Measurements from ENCODE around the gene MED12L. TPM values are rescaled to one million over a fixed set of nuclear protein-coding genes. Genes with fewer than 3 reads are reported as not detected.

The MED12L gene
- total and polyA plus RNA-seq, 7 donors: 0.01 to 2.6 (median 0.17) TPM

DNA sequence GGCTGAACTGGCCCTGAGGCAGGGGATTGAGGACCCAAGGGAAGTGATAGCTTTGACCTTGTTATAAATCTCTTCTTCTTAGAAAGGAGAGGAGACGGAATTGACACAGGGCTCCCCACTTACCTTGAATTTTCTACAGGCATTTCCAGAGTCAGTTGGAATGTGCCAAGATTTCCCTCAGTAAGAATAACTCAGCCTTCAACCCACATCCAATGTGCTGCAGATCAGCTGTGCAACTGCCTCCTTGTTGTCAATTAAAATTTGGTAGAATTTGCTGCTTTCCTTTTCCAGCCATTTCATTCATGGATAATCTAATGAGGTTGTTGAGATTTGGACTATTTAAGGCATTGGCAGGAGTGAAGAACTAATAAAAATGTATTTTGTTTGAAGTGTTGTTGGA, 14.6 kb downstream of the MED12L start:
- 65 to 72% (median 71%) methylated on average over 1 of the region's 1 CpG for WGBS, 3 donors
- H3K9me3 ChIP-seq: no peaks in the 10 kb centered on the region
- TF ChIP-seq, protein P1, sequence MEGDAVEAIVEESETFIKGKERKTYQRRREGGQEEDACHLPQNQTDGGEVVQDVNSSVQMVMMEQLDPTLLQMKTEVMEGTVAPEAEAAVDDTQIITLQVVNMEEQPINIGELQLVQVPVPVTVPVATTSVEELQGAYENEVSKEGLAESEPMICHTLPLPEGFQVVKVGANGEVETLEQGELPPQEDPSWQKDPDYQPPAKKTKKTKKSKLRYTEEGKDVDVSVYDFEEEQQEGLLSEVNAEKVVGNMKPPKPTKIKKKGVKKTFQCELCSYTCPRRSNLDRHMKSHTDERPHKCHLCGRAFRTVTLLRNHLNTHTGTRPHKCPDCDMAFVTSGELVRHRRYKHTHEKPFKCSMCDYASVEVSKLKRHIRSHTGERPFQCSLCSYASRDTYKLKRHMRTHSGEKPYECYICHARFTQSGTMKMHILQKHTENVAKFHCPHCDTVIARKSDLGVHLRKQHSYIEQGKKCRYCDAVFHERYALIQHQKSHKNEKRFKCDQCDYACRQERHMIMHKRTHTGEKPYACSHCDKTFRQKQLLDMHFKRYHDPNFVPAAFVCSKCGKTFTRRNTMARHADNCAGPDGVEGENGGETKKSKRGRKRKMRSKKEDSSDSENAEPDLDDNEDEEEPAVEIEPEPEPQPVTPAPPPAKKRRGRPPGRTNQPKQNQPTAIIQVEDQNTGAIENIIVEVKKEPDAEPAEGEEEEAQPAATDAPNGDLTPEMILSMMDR (IDR thresholded peaks at IDR 0.05): no peak
- no peak for DNase-seq
- no peaks in the 10 kb centered on the region for H3K36me3 ChIP-seq (ENCODE audit: insufficient read depth in 1 of 2, low read depth in 1 of 2)
- no peak overlapping the region for H3K27ac ChIP-seq
- no peak overlapping the region for H3K4me3 ChIP-seq
- intact Hi-C loops (cut with DNase I): no loop called here
- H3K4me1 ChIP-seq: no peaks in the 10 kb centered on the region
- no peak for ATAC-seq
- peaks cover 0 to 1% (median 0%) of the 10 kb centered on the region in 3 donors for H3K27me3 ChIP-seq (ENCODE audit: insufficient read depth in 3 of 3, low read length in 2 of 3)

DNA sequence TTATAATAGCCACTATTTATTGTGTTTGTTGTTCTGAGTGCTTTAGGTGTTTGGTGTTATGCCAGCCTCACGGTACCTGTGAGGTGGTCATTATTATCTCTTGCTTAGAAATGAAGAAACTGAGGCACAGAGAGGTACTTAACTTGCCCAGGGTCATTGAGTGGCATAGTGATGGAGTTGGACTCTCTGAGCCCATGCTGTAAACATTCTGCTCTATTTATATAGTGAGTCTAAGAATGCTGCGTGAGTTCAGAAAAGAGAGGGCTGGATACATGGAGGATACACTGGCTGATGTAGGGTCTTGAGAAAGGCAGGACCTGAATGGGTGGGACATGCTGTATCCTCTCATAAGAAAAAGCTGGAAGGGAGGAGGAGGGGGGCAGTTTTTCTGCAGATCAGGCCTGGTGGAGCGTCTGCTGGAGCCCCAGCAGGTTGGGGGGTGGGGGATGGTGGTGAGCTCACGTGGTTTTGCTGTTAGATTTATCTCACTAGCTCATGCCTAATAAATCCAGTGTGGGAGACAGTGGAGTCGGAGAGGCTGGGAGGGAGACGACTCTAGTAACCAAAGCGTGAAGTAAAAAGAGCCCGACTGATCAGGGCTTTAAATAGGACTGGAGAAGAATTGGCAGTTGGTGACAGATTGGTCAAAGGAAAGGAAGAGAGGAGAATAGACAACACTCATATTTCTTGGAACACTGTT, 16.0 kb downstream of the MED12L start:
- ATAC-seq: peak in 2 of 4 donors; percentile 26 to 80
- WGBS, 3 donors: 43 to 50% (median 45%) methylated on average over 8 of the region's 8 CpGs
- Histone ChIP-seq H3K27me3 (ENCODE audit: insufficient read depth in 3 of 3, low read length in 2 of 3) (no peaks in the 10 kb centered on the region), H3K36me3 (ENCODE audit: insufficient read depth in 1 of 2, low read depth in 1 of 2) (no peaks in the 10 kb centered on the region), H3K4me1 (no peaks in the 10 kb centered on the region), H3K9me3 (no peaks in the 10 kb centered on the region), H3K4me3 (no peak overlapping the region), H3K27ac (no peak overlapping the region)
- intact Hi-C loops (cut with DNase I): no loop called here
- TF ChIP-seq, protein P1 (IDR thresholded peaks at IDR 0.05): no peak
- peak in 1 of 2 donors; percentile 17 for DNase-seq

DNA sequence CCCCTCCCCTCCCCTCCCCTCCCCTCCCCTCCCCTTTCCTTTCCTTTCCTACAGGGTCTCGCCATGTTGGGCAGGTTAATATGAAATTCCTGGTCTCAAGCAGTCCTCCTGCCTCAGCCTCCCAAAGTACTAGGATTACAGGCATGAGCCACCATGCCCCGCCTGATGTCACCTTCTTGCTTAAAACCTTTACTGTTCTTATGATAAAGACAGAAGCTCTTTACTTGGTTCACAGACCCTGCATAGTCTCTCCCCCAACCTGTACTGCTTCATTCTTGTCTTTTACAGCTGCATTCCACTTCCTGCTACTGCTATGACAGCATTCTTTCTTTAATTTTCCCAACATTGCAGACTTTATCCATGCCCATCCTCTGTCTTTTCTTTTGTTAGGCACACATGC, 20.8 kb downstream of the MED12L start:
- TF ChIP-seq, protein P1 (IDR thresholded peaks at IDR 0.05): no peak
- H3K4me1 ChIP-seq: no peaks in the 10 kb centered on the region
- H3K4me3 ChIP-seq: no peak overlapping the region
- no peaks in the 10 kb centered on the region for H3K36me3 ChIP-seq (ENCODE audit: insufficient read depth in 1 of 2, low read depth in 1 of 2)
- WGBS, 3 donors: 98 to 100% (median 100%) methylated on average over 1 to 2 of the region's 2 CpGs
- ATAC-seq: no peak
- no peaks in the 10 kb centered on the region for H3K9me3 ChIP-seq
- H3K27ac ChIP-seq: no peak overlapping the region
- no peak for DNase-seq
- intact Hi-C loops (cut with DNase I): no loop called here
- H3K27me3 ChIP-seq (ENCODE audit: insufficient read depth in 3 of 3, low read length in 2 of 3): peaks cover 0 to 3% (median 0%) of the 10 kb centered on the region in 3 donors

DNA sequence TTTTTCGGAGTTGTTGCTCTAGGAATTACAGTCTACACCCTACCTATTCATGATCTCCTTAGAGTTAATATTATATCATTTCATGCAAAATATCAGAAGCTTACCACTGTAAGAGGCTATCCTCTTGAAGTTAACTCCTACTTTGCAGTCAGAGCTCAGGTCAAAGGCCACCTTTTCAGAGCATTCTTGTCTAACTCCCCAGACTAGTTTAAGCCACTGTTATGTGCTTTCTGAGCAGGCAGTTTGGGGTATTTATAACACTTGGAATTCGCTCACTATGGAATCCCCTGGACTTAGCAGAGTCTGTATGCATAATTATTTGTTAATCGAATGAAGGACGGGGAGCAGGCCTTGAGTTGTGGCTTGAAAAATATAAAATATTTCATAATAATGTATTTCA, 21.7 kb downstream of the MED12L start:
- Histone ChIP-seq H3K4me1 (no peaks in the 10 kb centered on the region), H3K36me3 (ENCODE audit: insufficient read depth in 1 of 2, low read depth in 1 of 2) (no peaks in the 10 kb centered on the region), H3K9me3 (no peaks in the 10 kb centered on the region), H3K27ac (no peak overlapping the region), H3K4me3 (no peak overlapping the region), H3K27me3 (ENCODE audit: insufficient read depth in 3 of 3, low read length in 2 of 3) (peaks cover 0 to 3% (median 0%) of the 10 kb centered on the region in 3 donors)
- intact Hi-C loops (cut with DNase I): no loop called here
- TF ChIP-seq, protein P1 (IDR thresholded peaks at IDR 0.05): no peak
- no peak for DNase-seq
- no peak for ATAC-seq
- 84 to 87% (median 85%) methylated on average over 4 of the region's 4 CpGs for WGBS, 3 donors

DNA sequence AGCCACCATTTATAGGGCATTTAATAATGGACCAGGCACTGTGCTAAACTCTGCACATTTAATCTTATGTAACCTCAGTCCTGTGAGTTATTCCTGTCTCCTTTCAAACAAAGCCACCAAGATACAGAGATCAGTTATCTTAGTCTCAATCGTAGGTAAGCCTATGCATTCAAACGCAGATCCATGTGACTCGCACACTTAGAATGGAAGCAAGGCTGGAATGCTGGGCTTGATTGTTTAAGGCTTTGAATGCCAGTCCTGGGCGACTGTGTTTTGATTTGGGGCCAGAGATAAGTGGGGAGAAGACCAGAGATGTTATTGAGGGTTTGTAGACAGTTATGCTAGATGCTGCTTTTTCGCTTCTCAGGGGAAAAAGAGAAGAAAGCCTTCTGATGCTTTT, 22.2 kb downstream of the MED12L start:
- peaks cover 0 to 3% (median 0%) of the 10 kb centered on the region in 3 donors for H3K27me3 ChIP-seq (ENCODE audit: insufficient read depth in 3 of 3, low read length in 2 of 3)
- no peaks in the 10 kb centered on the region for H3K36me3 ChIP-seq (ENCODE audit: insufficient read depth in 1 of 2, low read depth in 1 of 2)
- intact Hi-C loops (cut with DNase I): no loop called here
- H3K4me1 ChIP-seq: no peaks in the 10 kb centered on the region
- no peak overlapping the region for H3K4me3 ChIP-seq
- no peak overlapping the region for H3K27ac ChIP-seq
- 64 to 65% (median 65%) methylated on average over 5 of the region's 5 CpGs for WGBS, 3 donors
- no peak for ATAC-seq
- H3K9me3 ChIP-seq: no peaks in the 10 kb centered on the region
- TF ChIP-seq, protein P1 (IDR thresholded peaks at IDR 0.05): no peak
- no peak for DNase-seq
